ENCODE data around the gene ZNHIT6. TPM values are rescaled to one million over a fixed set of nuclear protein-coding genes. Genes with fewer than 3 reads are reported as not detected.
"Not testable (repeated sequence)": the region's sequence is repeated elsewhere in the genome, so short reads cannot be mapped to it uniquely, and the experiment has no call there.

Gene ZNHIT6
- total RNA-seq, 3 donors from 2014 or later (not counting 1 experiment from before 2014, with no cell fraction given), result 14.4 to 17.3 (median 14.8) TPM

- Mint-ChIP-seq H3K36me3 (peaks cover 18% of the 10 kb centered on the region), H3K27me3 (ENCODE audit: low read depth in 2 of 2) (no peaks in the 10 kb centered on the region), H3K9me3 (peaks cover 1 to 2% of the 10 kb centered on the region in 2 donors), H3K4me1 (peaks cover 0 to 2% of the 10 kb centered on the region in 2 donors), H3K4me3 (no peak overlapping the region), H3K27ac (no peak overlapping the region)
- DNase-seq (no peak), ATAC-seq (no peak)
- no peaks in the 10 kb centered on the region for H3K27me3 ChIP-seq (ENCODE audit: control insufficient read depth, insufficient read depth, low read length)
- TF ChIP-seq, protein P1, sequence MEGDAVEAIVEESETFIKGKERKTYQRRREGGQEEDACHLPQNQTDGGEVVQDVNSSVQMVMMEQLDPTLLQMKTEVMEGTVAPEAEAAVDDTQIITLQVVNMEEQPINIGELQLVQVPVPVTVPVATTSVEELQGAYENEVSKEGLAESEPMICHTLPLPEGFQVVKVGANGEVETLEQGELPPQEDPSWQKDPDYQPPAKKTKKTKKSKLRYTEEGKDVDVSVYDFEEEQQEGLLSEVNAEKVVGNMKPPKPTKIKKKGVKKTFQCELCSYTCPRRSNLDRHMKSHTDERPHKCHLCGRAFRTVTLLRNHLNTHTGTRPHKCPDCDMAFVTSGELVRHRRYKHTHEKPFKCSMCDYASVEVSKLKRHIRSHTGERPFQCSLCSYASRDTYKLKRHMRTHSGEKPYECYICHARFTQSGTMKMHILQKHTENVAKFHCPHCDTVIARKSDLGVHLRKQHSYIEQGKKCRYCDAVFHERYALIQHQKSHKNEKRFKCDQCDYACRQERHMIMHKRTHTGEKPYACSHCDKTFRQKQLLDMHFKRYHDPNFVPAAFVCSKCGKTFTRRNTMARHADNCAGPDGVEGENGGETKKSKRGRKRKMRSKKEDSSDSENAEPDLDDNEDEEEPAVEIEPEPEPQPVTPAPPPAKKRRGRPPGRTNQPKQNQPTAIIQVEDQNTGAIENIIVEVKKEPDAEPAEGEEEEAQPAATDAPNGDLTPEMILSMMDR (IDR thresholded peaks at IDR 0.05), result no peak
- peaks cover 12% of the 10 kb centered on the region for H3K36me3 ChIP-seq (ENCODE audit: control insufficient read depth, insufficient read depth, low read length)
- intact Hi-C loops (cut with micrococcal nuclease), result no loop called here
- no peak overlapping the region for H3K27ac ChIP-seq (ENCODE audit: low read length)
- no peaks in the 10 kb centered on the region for H3K9me3 ChIP-seq (ENCODE audit: control insufficient read depth, insufficient read depth, low read length)
- no peaks in the 10 kb centered on the region for H3K4me1 ChIP-seq (ENCODE audit: control insufficient read depth, insufficient read depth, low read length)
- H3K4me3 ChIP-seq (ENCODE audit: low read length), result no peak overlapping the region
Measured at GRCh38 chr1:85649591-85649990, 58.6 kb downstream of the ZNHIT6 start.

GRCh38 chr1:85641598-85642556 is 66.4 kb downstream of the ZNHIT6 start:
- H3K27me3 ChIP-seq (ENCODE audit: control insufficient read depth, insufficient read depth, low read length); H3K4me3 Mint-ChIP-seq; H3K4me3 ChIP-seq (ENCODE audit: low read length); H3K27ac ChIP-seq (ENCODE audit: low read length); ATAC-seq; H3K27ac Mint-ChIP-seq; H3K27me3 Mint-ChIP-seq (ENCODE audit: low read depth in 2 of 2); H3K4me1 Mint-ChIP-seq; intact Hi-C loops (cut with micrococcal nuclease); H3K36me3 ChIP-seq (ENCODE audit: control insufficient read depth, insufficient read depth, low read length); DNase-seq; H3K4me1 ChIP-seq (ENCODE audit: control insufficient read depth, insufficient read depth, low read length): not testable (repeated sequence)
- WGBS (ENCODE audit: insufficient coverage), result 96% methylated on average over 23 of the region's 24 CpGs
- peaks cover 13 to 21% of the 10 kb centered on the region in 2 donors for H3K9me3 Mint-ChIP-seq
- peaks cover 11% of the 10 kb centered on the region for H3K9me3 ChIP-seq (ENCODE audit: control insufficient read depth, insufficient read depth, low read length)
- peaks cover 50% of the 10 kb centered on the region for H3K36me3 Mint-ChIP-seq

GRCh38 chr1:85639920-85640319 is 68.3 kb downstream of the ZNHIT6 start:
- H3K27ac ChIP-seq (ENCODE audit: low read length); H3K27me3 ChIP-seq (ENCODE audit: control insufficient read depth, insufficient read depth, low read length); H3K4me1 Mint-ChIP-seq; H3K4me3 Mint-ChIP-seq; H3K4me3 ChIP-seq (ENCODE audit: low read length); DNase-seq; H3K36me3 ChIP-seq (ENCODE audit: control insufficient read depth, insufficient read depth, low read length); intact Hi-C loops (cut with micrococcal nuclease); ATAC-seq; H3K27ac Mint-ChIP-seq; H3K27me3 Mint-ChIP-seq (ENCODE audit: low read depth in 2 of 2); H3K4me1 ChIP-seq (ENCODE audit: control insufficient read depth, insufficient read depth, low read length): not testable (repeated sequence)
- Mint-ChIP-seq H3K36me3 (peaks cover 58% of the 10 kb centered on the region), H3K9me3 (peaks cover 13 to 21% of the 10 kb centered on the region in 2 donors)
- WGBS (ENCODE audit: insufficient coverage), result 96% methylated on average over 4 of the region's 7 CpGs
- peaks cover 14% of the 10 kb centered on the region for H3K9me3 ChIP-seq (ENCODE audit: control insufficient read depth, insufficient read depth, low read length)

DNA sequence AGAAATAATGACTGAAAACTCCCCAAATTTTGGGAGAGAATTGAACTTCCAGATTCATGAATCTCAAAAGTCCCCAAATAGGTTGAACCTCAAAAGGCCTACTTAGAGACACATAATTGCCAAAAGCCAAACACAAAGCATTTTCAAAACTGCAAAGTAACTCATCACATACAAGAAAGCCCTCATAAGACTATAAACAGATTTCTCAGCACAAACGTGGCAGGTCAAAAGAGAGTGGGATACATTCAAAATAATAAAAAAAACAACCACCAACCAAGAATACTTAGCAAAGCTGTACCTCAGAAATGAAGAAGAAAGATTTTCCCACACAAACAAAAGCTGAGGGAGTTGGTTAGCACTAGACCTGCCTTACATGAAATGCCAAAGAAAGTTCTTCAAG is 69.8 kb downstream of the ZNHIT6 start:
- H3K27me3 Mint-ChIP-seq (ENCODE audit: low read depth in 2 of 2), result no peaks in the 10 kb centered on the region
- TF ChIP-seq, protein P1 (IDR thresholded peaks at IDR 0.05), result no peak
- Histone ChIP-seq H3K4me3 (ENCODE audit: low read length) (no peak overlapping the region), H3K4me1 (ENCODE audit: control insufficient read depth, insufficient read depth, low read length) (no peaks in the 10 kb centered on the region), H3K36me3 (ENCODE audit: control insufficient read depth, insufficient read depth, low read length) (peaks cover 5% of the 10 kb centered on the region), H3K27ac (ENCODE audit: low read length) (no peak overlapping the region), H3K9me3 (ENCODE audit: control insufficient read depth, insufficient read depth, low read length) (peaks cover 14% of the 10 kb centered on the region), H3K27me3 (ENCODE audit: control insufficient read depth, insufficient read depth, low read length) (no peaks in the 10 kb centered on the region)
- H3K4me1 Mint-ChIP-seq, result no peaks in the 10 kb centered on the region
- ATAC-seq (no peak), DNase-seq (no peak)
- H3K9me3 Mint-ChIP-seq, result peaks cover 11 to 17% of the 10 kb centered on the region in 2 donors
- intact Hi-C loops (cut with micrococcal nuclease), result no loop called here
- no peak overlapping the region for H3K27ac Mint-ChIP-seq
- no peak overlapping the region for H3K4me3 Mint-ChIP-seq
- 80% methylated on average over 1 of the region's 1 CpG for WGBS (ENCODE audit: insufficient coverage)
- peaks cover 51% of the 10 kb centered on the region for H3K36me3 Mint-ChIP-seq

Measured in natural killer cell (primary cell).